Karpas-422 (cell line): ENCODE measurements around the gene MCM5. TPM values are rescaled to one million over a fixed set of nuclear protein-coding genes. Genes with fewer than 3 reads are reported as not detected.
"Not testable (repeated sequence)": the region's sequence is repeated elsewhere in the genome, so short reads cannot be mapped to it uniquely, and the experiment has no call there.

ENCODE experiments used
- DNase-seq: peaks from one replicate; pipeline ENCODE4 v3.0.0-alpha.2; 2015
- H2AFZ ChIP-seq: fragments of 200-600 bp; sonication (generic); 2 replicates; pipeline ENCODE4 v1.6.1; 2014; ENCODE audit warnings: antibody characterized with exemption, low read length, mixed read lengths
- H3K27ac ChIP-seq: fragments of 200-600 bp; sonication (generic); 2 replicates; pipeline ENCODE4 v1.5.1; 2014; ENCODE audit warnings: mild to moderate bottlenecking, low read length, moderate library complexity
- H3K27me3 ChIP-seq: fragments of 200-600 bp; sonication (generic); 2 replicates; pipeline ENCODE4 v1.6.1; 2014; ENCODE audit warnings: low read length, mixed read lengths
- H3K36me3 ChIP-seq: fragments of 200-600 bp; sonication (generic); 2 replicates; pipeline ENCODE4 v1.6.1; 2014; ENCODE audit warnings: low read length, mixed read lengths; ENCODE audit not compliant: insufficient read depth
- H3K4me1 ChIP-seq: fragments of 200-600 bp; sonication (generic); 2 replicates; pipeline ENCODE4 v1.6.1; 2014; ENCODE audit warnings: mild to moderate bottlenecking, low read length, mixed read lengths
- H3K4me2 ChIP-seq: fragments of 200-600 bp; sonication (generic); 2 replicates; pipeline ENCODE4 v1.6.1; 2014; ENCODE audit warnings: low read length, low read depth, mild to moderate bottlenecking; ENCODE audit not compliant: poor library complexity, severe bottlenecking
- H3K4me3 ChIP-seq: fragments of 200-600 bp; sonication (generic); 2 replicates; pipeline ENCODE4 v1.5.1; 2014; ENCODE audit warnings: mild to moderate bottlenecking, antibody characterized with exemption, low read length, mixed read lengths
- H3K79me2 ChIP-seq: fragments of 200-600 bp; sonication (generic); 2 replicates; pipeline ENCODE4 v1.6.1; 2014; ENCODE audit warnings: mild to moderate bottlenecking, low read length, mixed read lengths
- H3K9ac ChIP-seq: fragments of 200-600 bp; sonication (generic); 2 replicates; pipeline ENCODE4 v1.6.0; 2014; ENCODE audit warnings: low read length
- H3K9me2 ChIP-seq: fragments of 200-600 bp; sonication (generic), shearing (Covaris generic); replicated peaks from 2 replicates; pipeline ENCODE4 v1.6.0; 2014; ENCODE audit warnings: mild to moderate bottlenecking, low read length, moderate library complexity; ENCODE audit not compliant: insufficient read depth
- H3K9me3 ChIP-seq: fragments of 300-700, 200-600 bp; sonication (generic); 2 replicates; pipeline ENCODE4 v1.6.1; 2014; ENCODE audit warnings: low read length, mixed read lengths
- H4K20me1 ChIP-seq: fragments of 200-600 bp; sonication (generic); 2 replicates; pipeline ENCODE4 v1.6.1; 2014; ENCODE audit warnings: mild to moderate bottlenecking, antibody characterized with exemption, low read length, low read depth; ENCODE audit not compliant: insufficient read depth
- total RNA-seq: library from RNA; depleted of rRNA; stranded (reverse); fragments of >200 nt; shearing (Covaris generic); gene quantifications from 2 replicates; pipeline ENCODE4 v1.2.3, GENCODE V29; 2014; ENCODE audit warnings: low replicate concordance

Gene MCM5
- total RNA-seq, 1 experiment from 2014 or later = 83.7 TPM

DNA sequence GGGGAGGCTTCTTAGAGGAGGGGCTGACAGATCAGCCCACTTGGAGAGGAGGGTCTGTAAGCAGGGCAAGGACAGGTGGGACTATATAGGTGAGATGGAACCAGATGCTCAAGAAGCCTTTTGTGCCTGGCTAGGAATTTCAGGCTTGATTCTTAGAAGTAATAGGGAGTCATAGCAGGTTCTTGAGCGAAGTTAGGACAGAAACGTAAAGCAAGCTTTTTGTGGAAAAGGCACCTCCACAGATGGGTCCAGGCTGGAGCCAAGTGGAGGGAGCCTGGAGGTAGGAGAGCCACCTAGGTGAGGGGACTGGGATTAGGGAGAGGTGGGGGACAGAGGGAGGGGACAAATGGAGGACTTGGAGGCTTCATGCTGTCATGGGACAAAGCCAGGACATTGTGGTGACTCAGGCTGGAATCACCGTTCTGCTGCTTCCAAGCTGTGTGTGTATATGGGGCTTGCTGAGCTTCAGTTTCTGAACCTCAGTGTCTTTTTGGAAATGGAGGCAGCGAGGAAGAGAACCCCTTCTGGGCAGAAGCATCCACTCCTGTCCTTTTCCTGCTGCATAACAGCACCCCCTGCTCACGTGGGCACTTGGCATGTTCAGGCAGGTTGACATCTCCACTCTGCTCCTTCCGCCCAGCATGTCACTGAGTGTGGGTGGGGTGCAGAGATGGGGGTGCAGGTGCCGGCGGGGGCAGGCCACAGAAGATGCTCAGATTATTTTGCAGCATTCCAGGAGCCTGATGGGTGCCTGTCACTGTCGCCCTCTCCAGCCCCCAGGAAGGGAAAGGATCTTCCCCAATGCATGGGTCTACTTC is 58.0 kb downstream of the MCM5 start:
- no peaks in the 10 kb centered on the region for H3K36me3 ChIP-seq
- no peak overlapping the region for H3K9ac ChIP-seq
- H3K9me2 ChIP-seq = no peaks in the 10 kb centered on the region
- H3K9me3 ChIP-seq = no peaks in the 10 kb centered on the region
- H4K20me1 ChIP-seq = no peaks in the 10 kb centered on the region
- no peaks in the 10 kb centered on the region for H3K4me1 ChIP-seq
- no peaks in the 10 kb centered on the region for H3K79me2 ChIP-seq
- no peak for DNase-seq
- no peak overlapping the region for H2AFZ ChIP-seq
- no peak overlapping the region for H3K27ac ChIP-seq
- H3K4me3 ChIP-seq = no peak overlapping the region
- no peak overlapping the region for H3K4me2 ChIP-seq
- H3K27me3 ChIP-seq = no peaks in the 10 kb centered on the region

- Histone ChIP-seq H3K9me2 (no peaks in the 10 kb centered on the region), H4K20me1 (no peaks in the 10 kb centered on the region), H3K27me3 (no peaks in the 10 kb centered on the region), H3K36me3 (no peaks in the 10 kb centered on the region), H2AFZ (no peak overlapping the region), H3K9me3 (no peaks in the 10 kb centered on the region), H3K4me2 (no peak overlapping the region), H3K27ac (no peak overlapping the region), H3K79me2 (no peaks in the 10 kb centered on the region), H3K4me1 (no peaks in the 10 kb centered on the region), H3K4me3 (no peak overlapping the region), H3K9ac (no peak overlapping the region)
- no peak for DNase-seq
Measured at GRCh38 chr22:35458547-35459422, 58.8 kb downstream of the MCM5 start.

GRCh38 chr22:35459423-35459894 is 59.5 kb downstream of the MCM5 start:
- no peaks in the 10 kb centered on the region for H3K9me3 ChIP-seq
- DNase-seq = no peak
- H3K4me2 ChIP-seq = no peak overlapping the region
- H3K27me3 ChIP-seq = no peaks in the 10 kb centered on the region
- H3K4me3 ChIP-seq = no peak overlapping the region
- no peaks in the 10 kb centered on the region for H3K36me3 ChIP-seq
- H3K4me1 ChIP-seq = peaks cover 6% of the 10 kb centered on the region
- no peak overlapping the region for H2AFZ ChIP-seq
- no peaks in the 10 kb centered on the region for H3K79me2 ChIP-seq
- no peaks in the 10 kb centered on the region for H3K9me2 ChIP-seq
- no peaks in the 10 kb centered on the region for H4K20me1 ChIP-seq
- no peak overlapping the region for H3K27ac ChIP-seq
- no peak overlapping the region for H3K9ac ChIP-seq

- peaks cover 10% of the 10 kb centered on the region for H3K4me1 ChIP-seq
- not testable (repeated sequence) for H3K9ac ChIP-seq, H3K4me2 ChIP-seq, H4K20me1 ChIP-seq, H3K27me3 ChIP-seq, H3K79me2 ChIP-seq, H3K36me3 ChIP-seq, H2AFZ ChIP-seq, H3K4me3 ChIP-seq, H3K9me3 ChIP-seq, H3K27ac ChIP-seq, DNase-seq, H3K9me2 ChIP-seq
Measured at GRCh38 chr22:35459976-35460375, 60.0 kb downstream of the MCM5 start.

DNA sequence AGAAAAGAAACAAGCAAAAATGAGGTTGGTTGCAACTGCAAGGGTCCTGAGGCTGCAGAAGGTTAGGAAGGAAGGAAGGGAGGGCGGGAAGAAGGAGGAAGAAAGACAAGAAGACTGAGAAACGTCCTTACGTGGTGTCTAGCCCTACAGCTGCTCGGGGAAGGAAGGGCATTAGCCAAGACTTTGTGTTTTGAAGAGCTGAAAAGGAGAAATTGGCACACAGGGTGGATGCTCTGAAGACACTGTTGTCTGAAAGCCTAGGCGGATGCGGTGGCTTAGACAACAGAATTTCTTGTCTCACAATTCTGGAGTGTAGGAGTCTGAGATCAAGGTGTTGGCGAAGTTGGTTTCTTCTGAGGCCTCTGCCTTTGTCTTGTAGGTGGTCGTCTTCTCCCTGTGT is 60.7 kb downstream of the MCM5 start:
- Histone ChIP-seq H3K9me2 (no peaks in the 10 kb centered on the region), H3K36me3 (no peaks in the 10 kb centered on the region), H2AFZ (no peak overlapping the region), H3K4me3 (no peak overlapping the region), H3K9ac (no peak overlapping the region), H3K27me3 (no peaks in the 10 kb centered on the region), H3K79me2 (no peaks in the 10 kb centered on the region), H3K4me1 (peaks cover 10% of the 10 kb centered on the region), H3K4me2 (no peak overlapping the region), H3K9me3 (no peaks in the 10 kb centered on the region), H3K27ac (no peak overlapping the region), H4K20me1 (no peaks in the 10 kb centered on the region)
- no peak for DNase-seq

DNA sequence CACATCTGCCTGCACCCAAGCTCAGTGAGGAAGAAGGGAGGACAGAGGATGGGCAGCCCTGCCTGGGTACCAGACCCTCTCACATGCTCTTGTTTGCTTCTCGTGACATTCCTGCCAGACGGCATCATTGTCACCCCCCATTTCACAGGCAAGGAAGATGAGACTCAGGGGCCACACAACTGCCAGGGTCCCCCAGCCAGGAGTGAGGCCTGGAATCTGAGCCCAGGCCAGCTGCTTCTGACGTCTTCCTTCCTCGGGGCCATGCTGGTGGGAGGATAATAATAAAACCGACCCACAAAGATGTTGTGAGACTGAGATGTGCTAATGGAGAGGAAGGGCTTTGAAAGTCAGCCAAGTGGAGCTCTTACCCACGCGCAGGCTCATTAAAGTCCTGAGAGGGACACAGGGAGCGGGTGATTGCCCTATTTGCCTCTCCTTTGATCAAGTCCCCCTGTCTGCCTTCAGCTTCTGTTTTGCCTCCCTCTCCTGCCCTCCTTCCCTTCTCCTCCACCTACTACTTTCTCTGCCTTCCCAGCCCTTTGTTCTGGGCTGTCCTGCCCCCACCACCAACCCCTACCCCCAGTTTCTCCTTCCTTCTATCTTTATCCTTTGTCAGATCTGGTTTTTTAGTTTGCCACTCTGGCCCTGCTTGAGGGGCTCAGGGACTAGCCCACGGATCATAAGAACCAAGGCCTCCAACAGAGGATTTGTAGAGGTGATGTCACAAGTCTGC is 62.7 kb downstream of the MCM5 start:
- H3K4me3 ChIP-seq = no peak overlapping the region
- no peaks in the 10 kb centered on the region for H3K9me3 ChIP-seq
- H3K9ac ChIP-seq = no peak overlapping the region
- H3K27ac ChIP-seq = no peak overlapping the region
- no peak for DNase-seq
- H3K36me3 ChIP-seq = no peaks in the 10 kb centered on the region
- no peaks in the 10 kb centered on the region for H4K20me1 ChIP-seq
- H3K9me2 ChIP-seq = no peaks in the 10 kb centered on the region
- no peak overlapping the region for H3K4me2 ChIP-seq
- no peaks in the 10 kb centered on the region for H3K79me2 ChIP-seq
- no peak overlapping the region for H2AFZ ChIP-seq
- H3K4me1 ChIP-seq = peaks cover 10% of the 10 kb centered on the region
- no peaks in the 10 kb centered on the region for H3K27me3 ChIP-seq

DNA sequence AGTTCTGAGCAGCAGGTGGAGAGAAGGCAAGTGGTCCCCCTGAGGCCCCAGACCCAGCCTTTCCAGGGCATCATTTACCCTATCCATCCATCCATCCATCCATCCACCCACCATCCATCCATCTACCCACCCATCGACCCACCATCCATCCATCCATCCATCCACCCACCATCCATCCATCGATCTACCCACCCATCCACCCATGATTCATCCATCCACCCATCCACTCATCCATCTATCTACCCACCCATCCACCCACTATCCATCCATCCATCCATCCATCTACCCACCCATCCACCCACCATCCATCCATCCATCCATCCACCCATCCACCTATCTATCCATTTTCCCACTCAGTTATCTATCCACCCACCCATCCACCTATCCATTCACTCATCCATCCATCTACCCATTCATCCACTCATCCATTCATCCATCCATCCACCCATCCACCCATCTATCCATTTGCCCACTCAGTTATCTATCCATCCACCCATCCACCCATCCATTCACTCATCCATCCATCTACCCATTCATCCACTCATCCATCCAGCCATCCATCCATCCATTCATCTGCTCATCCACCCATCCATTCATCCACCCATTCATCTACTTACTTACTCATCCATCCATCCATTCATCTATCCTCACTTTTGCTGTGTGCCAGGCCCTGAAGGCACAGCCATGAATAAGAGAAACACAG is 63.4 kb downstream of the MCM5 start:
- H3K4me3 ChIP-seq = no peak overlapping the region
- H3K4me2 ChIP-seq = no peak overlapping the region
- H3K27me3 ChIP-seq = no peaks in the 10 kb centered on the region
- no peak for DNase-seq
- no peaks in the 10 kb centered on the region for H3K9me2 ChIP-seq
- H3K4me1 ChIP-seq = peaks cover 10% of the 10 kb centered on the region
- no peaks in the 10 kb centered on the region for H4K20me1 ChIP-seq
- H3K79me2 ChIP-seq = no peaks in the 10 kb centered on the region
- no peak overlapping the region for H3K27ac ChIP-seq
- H2AFZ ChIP-seq = no peak overlapping the region
- no peaks in the 10 kb centered on the region for H3K36me3 ChIP-seq
- H3K9me3 ChIP-seq = no peaks in the 10 kb centered on the region
- H3K9ac ChIP-seq = no peak overlapping the region
